WTC11 (cell line): ENCODE measurements around the gene NEK11. TPM values are rescaled to one million over a fixed set of nuclear protein-coding genes. Genes with fewer than 3 reads are reported as not detected.

Experiments used
- ATAC-seq: fragments of 200-7000 bp; cut with Tn5 transposase; 2 replicates; pipeline ENCODE4 v1.10.0; 2021; ENCODE audit warnings: mild to moderate bottlenecking, moderate library complexity
- CTCF ChIA-PET: fragments of 300-600 bp; sonication (Branson Sonifier 250); formaldehyde crosslinking; loops from one replicate; lab custom pipeline; 2021; ENCODE audit warnings: antibody characterized with exemption; lab: Charles Lee
- POLR2A ChIA-PET: fragments of 350-600 bp; sonication (Branson Sonifier 250); formaldehyde crosslinking; loops from one replicate; lab custom pipeline; 2021; ENCODE audit warnings: antibody characterized with exemption; lab: Charles Lee
- DNase-seq: peaks from one replicate; pipeline ENCODE4 v3.0.0; 2021; ENCODE audit warnings: low spot score
- H3K27ac Mint-ChIP-seq: 2 replicates; pipeline ENCODE4 v1.8.0; 2021; ENCODE audit warnings: mixed read lengths
- H3K27me3 Mint-ChIP-seq: 2 replicates; pipeline ENCODE4 v1.8.0; 2021; ENCODE audit warnings: low read depth, mild to moderate bottlenecking, moderate library complexity, mixed read lengths
- H3K36me3 Mint-ChIP-seq: 2 replicates; pipeline ENCODE4 v1.8.0; 2021; ENCODE audit warnings: mixed read lengths
- H3K4me1 Mint-ChIP-seq: 2 replicates; pipeline ENCODE4 v1.8.0; 2022; ENCODE audit warnings: mixed read lengths
- H3K4me3 Mint-ChIP-seq: 2 replicates; pipeline ENCODE4 v1.8.0; 2021; ENCODE audit warnings: mild to moderate bottlenecking, moderate library complexity, mixed read lengths
- H3K9me3 Mint-ChIP-seq: 2 replicates; pipeline ENCODE4 v1.8.0; 2021; ENCODE audit warnings: mixed read lengths
- CREM ChIP-seq: sonication (generic); formaldehyde crosslinking; IDR thresholded peaks from 2 replicates; pipeline ENCODE4 v1.8.1; 2022; ENCODE audit warnings: mild to moderate bottlenecking, missing genetic modification reagents, moderate library complexity
- GRHL2 ChIP-seq: fragments of 250-450 bp; sonication (Bioruptor Pico); IDR thresholded peaks from 2 replicates; pipeline ENCODE4 v1.8.0; 2022; ENCODE audit warnings: mild to moderate bottlenecking, moderate library complexity; ENCODE audit not compliant: insufficient replicate concordance, severe bottlenecking
- NFE2L1 ChIP-seq: sonication (generic); formaldehyde crosslinking; IDR thresholded peaks from 2 replicates; pipeline ENCODE4 v1.8.1; 2023; ENCODE audit warnings: missing genetic modification reagents
- NR3C1 ChIP-seq: sonication (generic); formaldehyde crosslinking; conservative IDR thresholded peaks from 2 replicates; pipeline ENCODE4 v1.8.1; 2023; ENCODE audit warnings: low read depth, mild to moderate bottlenecking, missing genetic modification reagents
- SOX15 ChIP-seq: fragments of 250-450 bp; sonication (Bioruptor Pico); IDR thresholded peaks from 2 replicates; pipeline ENCODE4 v1.9.0; 2021; ENCODE audit warnings: mild to moderate bottlenecking
- ZNF121 ChIP-seq: sonication (generic); formaldehyde crosslinking; IDR thresholded peaks from 2 replicates; pipeline ENCODE4 v1.8.0; 2023; ENCODE audit warnings: missing genetic modification reagents
- ZNF219 ChIP-seq: sonication (generic); formaldehyde crosslinking; IDR thresholded peaks from 2 replicates; pipeline ENCODE4 v1.8.0; 2023; ENCODE audit warnings: missing genetic modification reagents, mild to moderate bottlenecking, borderline replicate concordance
- ZNF317 ChIP-seq: sonication (generic); formaldehyde crosslinking; IDR thresholded peaks from 2 replicates; pipeline ENCODE4 v1.8.1; 2023; ENCODE audit warnings: low read depth, mild to moderate bottlenecking, moderate library complexity, missing genetic modification reagents, borderline replicate concordance
- total RNA-seq: library from RNA; stranded (reverse); gene quantifications from 3 replicates; pipeline ENCODE4 v1.2.3, GENCODE V29; 2021
- TF ChIP-seq, protein P1 (sequence below): sonication (generic); formaldehyde crosslinking; IDR thresholded peaks from 2 replicates; pipeline ENCODE4 v1.8.1; 2022; ENCODE audit warnings: missing genetic modification reagents, borderline replicate concordance
- TF ChIP-seq, protein P2 (sequence below): sonication (generic); formaldehyde crosslinking; IDR thresholded peaks from 2 replicates; pipeline ENCODE4 v1.8.1; 2023; ENCODE audit warnings: mild to moderate bottlenecking, moderate library complexity, missing genetic modification reagents
- TF ChIP-seq, protein P3 (sequence below): sonication (generic); formaldehyde crosslinking; IDR thresholded peaks from 2 replicates; pipeline ENCODE4 v1.8.1; 2022; ENCODE audit warnings: mild to moderate bottlenecking, missing genetic modification reagents, moderate library complexity, borderline replicate concordance
- TF ChIP-seq, protein P4 (sequence below): sonication (generic); formaldehyde crosslinking; IDR thresholded peaks from 2 replicates; pipeline ENCODE4 v1.8.1; 2022; ENCODE audit warnings: mild to moderate bottlenecking, moderate library complexity, missing genetic modification reagents
- TF ChIP-seq, protein P5 (sequence below): sonication (generic); formaldehyde crosslinking; IDR thresholded peaks from 2 replicates; pipeline ENCODE4 v1.8.1; 2023; ENCODE audit warnings: mild to moderate bottlenecking, missing genetic modification reagents, moderate library complexity
- TF ChIP-seq, protein P6 (sequence below): sonication (generic); formaldehyde crosslinking; IDR thresholded peaks from 2 replicates; pipeline ENCODE4 v1.8.1; 2023; ENCODE audit warnings: mild to moderate bottlenecking, missing genetic modification reagents, borderline replicate concordance

Gene NEK11
- total RNA-seq, 1 experiment from 2014 or later, result 1.6 TPM

DNA sequence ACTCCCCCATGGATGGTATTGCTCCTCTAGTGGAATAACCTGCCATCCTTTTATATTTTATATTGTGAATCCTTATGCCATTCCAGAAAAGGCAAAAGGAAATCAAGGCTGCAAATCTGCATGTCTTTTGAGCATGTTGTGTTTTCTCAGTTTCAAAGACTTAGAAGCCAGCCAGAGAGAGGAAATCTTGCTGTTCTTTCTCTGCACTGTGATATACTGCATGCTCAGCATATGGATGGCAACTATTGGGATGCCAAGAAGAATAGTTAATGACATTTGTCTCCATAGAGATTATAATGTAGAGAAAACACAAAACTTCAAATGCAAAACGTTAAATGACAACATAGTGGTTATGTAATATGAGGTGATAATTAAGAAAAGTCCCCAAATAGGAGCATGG, 248.9 kb downstream of the NEK11 start:
- TF ChIP-seq, protein P1, sequence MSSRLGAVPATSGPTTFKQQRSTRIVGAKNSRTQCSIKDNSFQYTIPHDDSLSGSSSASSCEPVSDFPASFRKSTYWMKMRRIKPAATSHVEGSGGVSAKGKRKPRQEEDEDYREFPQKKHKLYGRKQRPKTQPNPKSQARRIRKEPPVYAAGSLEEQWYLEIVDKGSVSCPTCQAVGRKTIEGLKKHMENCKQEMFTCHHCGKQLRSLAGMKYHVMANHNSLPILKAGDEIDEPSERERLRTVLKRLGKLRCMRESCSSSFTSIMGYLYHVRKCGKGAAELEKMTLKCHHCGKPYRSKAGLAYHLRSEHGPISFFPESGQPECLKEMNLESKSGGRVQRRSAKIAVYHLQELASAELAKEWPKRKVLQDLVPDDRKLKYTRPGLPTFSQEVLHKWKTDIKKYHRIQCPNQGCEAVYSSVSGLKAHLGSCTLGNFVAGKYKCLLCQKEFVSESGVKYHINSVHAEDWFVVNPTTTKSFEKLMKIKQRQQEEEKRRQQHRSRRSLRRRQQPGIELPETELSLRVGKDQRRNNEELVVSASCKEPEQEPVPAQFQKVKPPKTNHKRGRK (CRISPR knock-in tag), result no peak
- no peak for TF ChIP-seq ZNF219 (CRISPR knock-in tag)
- TF ChIP-seq, protein P2, sequence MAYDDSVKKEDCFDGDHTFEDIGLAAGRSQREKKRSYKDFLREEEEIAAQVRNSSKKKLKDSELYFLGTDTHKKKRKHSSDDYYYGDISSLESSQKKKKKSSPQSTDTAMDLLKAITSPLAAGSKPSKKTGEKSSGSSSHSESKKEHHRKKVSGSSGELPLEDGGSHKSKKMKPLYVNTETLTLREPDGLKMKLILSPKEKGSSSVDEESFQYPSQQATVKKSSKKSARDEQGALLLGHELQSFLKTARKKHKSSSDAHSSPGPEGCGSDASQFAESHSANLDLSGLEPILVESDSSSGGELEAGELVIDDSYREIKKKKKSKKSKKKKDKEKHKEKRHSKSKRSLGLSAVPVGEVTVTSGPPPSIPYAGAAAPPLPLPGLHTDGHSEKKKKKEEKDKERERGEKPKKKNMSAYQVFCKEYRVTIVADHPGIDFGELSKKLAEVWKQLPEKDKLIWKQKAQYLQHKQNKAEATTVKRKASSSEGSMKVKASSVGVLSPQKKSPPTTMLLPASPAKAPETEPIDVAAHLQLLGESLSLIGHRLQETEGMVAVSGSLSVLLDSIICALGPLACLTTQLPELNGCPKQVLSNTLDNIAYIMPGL (CRISPR knock-in tag), result no peak
- ChIA-PET POLR2A (no interaction called here), CTCF (no interaction called here)
- no peak for DNase-seq
- no peak for ATAC-seq
- Mint-ChIP-seq H3K4me3 (no peak overlapping the region), H3K9me3 (no peaks in the 10 kb centered on the region), H3K36me3 (no peaks in the 10 kb centered on the region), H3K27me3 (no peaks in the 10 kb centered on the region), H3K4me1 (no peaks in the 10 kb centered on the region), H3K27ac (no peak overlapping the region)

DNA sequence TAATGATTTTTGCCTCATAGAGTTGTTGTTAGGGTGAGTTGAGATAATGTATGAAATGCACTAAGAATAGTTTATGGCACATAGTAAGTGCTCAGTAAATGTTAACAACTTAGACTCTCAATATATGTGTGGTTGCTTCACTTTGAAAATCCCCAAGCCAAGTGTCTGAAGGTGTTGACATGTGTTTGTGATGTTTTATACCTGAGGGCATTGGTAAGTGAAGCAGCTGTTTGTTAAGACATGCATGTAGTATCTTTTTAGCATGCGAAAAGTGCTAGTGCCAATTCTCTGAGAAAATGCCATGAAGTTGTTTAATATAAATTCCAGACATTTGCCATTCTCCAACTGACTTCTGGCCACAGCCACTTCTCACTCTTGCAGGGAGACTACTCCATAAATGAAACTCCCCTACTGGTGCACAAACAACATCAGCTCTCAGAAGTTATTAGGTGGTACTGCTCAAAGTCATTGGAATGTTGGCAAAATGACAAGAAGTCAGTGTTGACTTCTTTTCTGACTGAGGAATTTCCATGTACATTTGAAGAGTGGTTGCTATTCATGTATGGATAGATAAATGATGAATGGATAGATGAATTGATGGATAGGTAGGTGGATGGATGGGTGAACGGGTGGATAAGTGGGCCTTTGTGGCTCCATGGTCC, 251.3 kb downstream of the NEK11 start:
- ATAC-seq (no peak), DNase-seq (no peak)
- CTCF ChIA-PET, result no interaction called here
- H3K4me1 Mint-ChIP-seq, result no peaks in the 10 kb centered on the region
- no peaks in the 10 kb centered on the region for H3K27me3 Mint-ChIP-seq
- H3K4me3 Mint-ChIP-seq, result no peak overlapping the region
- H3K27ac Mint-ChIP-seq, result no peak overlapping the region
- POLR2A ChIA-PET, result no interaction called here
- no peaks in the 10 kb centered on the region for H3K9me3 Mint-ChIP-seq
- no peak for TF ChIP-seq ZNF317
- no peak for TF ChIP-seq GRHL2 (CRISPR knock-in tag)
- no peak for TF ChIP-seq NFE2L1
- TF ChIP-seq SOX15, result no peak
- no peaks in the 10 kb centered on the region for H3K36me3 Mint-ChIP-seq

DNA sequence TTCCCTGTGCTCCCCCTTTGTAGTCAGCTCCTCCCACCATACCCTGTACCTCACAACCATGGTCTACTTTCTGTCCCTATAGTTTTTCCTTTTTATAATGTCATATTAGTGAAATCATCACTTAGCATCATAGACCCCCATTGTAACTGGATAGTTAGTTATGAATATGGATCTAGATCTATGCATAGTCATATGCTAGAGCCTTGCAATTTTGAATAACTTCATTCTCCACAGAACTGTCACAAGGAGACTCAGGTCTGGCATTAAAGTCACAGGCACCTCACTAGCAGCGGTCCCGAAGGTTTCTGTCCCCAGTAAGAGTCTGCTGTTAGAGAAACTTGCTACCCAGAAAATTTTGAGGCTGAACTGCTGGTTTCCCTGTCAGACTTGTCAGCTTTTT, 252.9 kb downstream of the NEK11 start:
- no peaks in the 10 kb centered on the region for H3K27me3 Mint-ChIP-seq
- no peaks in the 10 kb centered on the region for H3K36me3 Mint-ChIP-seq
- POLR2A ChIA-PET, result no interaction called here
- H3K27ac Mint-ChIP-seq, result no peak overlapping the region
- H3K9me3 Mint-ChIP-seq, result no peaks in the 10 kb centered on the region
- ATAC-seq (no peak), DNase-seq (no peak)
- TF ChIP-seq, protein P3, sequence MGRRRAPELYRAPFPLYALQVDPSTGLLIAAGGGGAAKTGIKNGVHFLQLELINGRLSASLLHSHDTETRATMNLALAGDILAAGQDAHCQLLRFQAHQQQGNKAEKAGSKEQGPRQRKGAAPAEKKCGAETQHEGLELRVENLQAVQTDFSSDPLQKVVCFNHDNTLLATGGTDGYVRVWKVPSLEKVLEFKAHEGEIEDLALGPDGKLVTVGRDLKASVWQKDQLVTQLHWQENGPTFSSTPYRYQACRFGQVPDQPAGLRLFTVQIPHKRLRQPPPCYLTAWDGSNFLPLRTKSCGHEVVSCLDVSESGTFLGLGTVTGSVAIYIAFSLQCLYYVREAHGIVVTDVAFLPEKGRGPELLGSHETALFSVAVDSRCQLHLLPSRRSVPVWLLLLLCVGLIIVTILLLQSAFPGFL (CRISPR knock-in tag), result no peak
- TF ChIP-seq, protein P4, sequence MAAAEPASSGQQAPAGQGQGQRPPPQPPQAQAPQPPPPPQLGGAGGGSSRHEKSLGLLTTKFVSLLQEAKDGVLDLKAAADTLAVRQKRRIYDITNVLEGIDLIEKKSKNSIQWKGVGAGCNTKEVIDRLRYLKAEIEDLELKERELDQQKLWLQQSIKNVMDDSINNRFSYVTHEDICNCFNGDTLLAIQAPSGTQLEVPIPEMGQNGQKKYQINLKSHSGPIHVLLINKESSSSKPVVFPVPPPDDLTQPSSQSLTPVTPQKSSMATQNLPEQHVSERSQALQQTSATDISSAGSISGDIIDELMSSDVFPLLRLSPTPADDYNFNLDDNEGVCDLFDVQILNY, result no peak
- no peak for TF ChIP-seq ZNF121 (CRISPR knock-in tag)
- no peak for TF ChIP-seq CREM (CRISPR knock-in tag)
- TF ChIP-seq, protein P5, sequence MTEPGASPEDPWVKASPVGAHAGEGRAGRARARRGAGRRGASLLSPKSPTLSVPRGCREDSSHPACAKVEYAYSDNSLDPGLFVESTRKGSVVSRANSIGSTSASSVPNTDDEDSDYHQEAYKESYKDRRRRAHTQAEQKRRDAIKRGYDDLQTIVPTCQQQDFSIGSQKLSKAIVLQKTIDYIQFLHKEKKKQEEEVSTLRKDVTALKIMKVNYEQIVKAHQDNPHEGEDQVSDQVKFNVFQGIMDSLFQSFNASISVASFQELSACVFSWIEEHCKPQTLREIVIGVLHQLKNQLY (CRISPR knock-in tag), result no peak
- TF ChIP-seq NR3C1 (CRISPR knock-in tag), result no peak
- TF ChIP-seq, protein P6, sequence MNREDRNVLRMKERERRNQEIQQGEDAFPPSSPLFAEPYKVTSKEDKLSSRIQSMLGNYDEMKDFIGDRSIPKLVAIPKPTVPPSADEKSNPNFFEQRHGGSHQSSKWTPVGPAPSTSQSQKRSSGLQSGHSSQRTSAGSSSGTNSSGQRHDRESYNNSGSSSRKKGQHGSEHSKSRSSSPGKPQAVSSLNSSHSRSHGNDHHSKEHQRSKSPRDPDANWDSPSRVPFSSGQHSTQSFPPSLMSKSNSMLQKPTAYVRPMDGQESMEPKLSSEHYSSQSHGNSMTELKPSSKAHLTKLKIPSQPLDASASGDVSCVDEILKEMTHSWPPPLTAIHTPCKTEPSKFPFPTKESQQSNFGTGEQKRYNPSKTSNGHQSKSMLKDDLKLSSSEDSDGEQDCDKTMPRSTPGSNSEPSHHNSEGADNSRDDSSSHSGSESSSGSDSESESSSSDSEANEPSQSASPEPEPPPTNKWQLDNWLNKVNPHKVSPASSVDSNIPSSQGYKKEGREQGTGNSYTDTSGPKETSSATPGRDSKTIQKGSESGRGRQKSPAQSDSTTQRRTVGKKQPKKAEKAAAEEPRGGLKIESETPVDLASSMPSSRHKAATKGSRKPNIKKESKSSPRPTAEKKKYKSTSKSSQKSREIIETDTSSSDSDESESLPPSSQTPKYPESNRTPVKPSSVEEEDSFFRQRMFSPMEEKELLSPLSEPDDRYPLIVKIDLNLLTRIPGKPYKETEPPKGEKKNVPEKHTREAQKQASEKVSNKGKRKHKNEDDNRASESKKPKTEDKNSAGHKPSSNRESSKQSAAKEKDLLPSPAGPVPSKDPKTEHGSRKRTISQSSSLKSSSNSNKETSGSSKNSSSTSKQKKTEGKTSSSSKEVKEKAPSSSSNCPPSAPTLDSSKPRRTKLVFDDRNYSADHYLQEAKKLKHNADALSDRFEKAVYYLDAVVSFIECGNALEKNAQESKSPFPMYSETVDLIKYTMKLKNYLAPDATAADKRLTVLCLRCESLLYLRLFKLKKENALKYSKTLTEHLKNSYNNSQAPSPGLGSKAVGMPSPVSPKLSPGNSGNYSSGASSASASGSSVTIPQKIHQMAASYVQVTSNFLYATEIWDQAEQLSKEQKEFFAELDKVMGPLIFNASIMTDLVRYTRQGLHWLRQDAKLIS (CRISPR knock-in tag), result no peak
- no peak overlapping the region for H3K4me3 Mint-ChIP-seq
- CTCF ChIA-PET, result no interaction called here
- H3K4me1 Mint-ChIP-seq, result peaks cover 14% of the 10 kb centered on the region; the same call in 1 of the 2 replicates
